Neural cell (in vitro differentiated cells): ENCODE data around the gene PTGIS. TPM values are rescaled to one million over a fixed set of nuclear protein-coding genes. Genes with fewer than 3 reads are reported as not detected.
"Not testable (repeated sequence)": the region's sequence is repeated elsewhere in the genome, so short reads cannot be mapped to it uniquely, and the experiment has no call there.

Experiments
- H2AFZ ChIP-seq: fragments of 200-600, 300-800 bp; sonication (generic), shearing (Covaris generic); 2 replicates; pipeline ENCODE4 v1.6.0; 2014; ENCODE audit warnings: low read depth, mild to moderate bottlenecking, antibody characterized with exemption, low read length, moderate library complexity
- H3F3A ChIP-seq: fragments of 200-600 bp; shearing (Covaris generic); 2 replicates; pipeline ENCODE4 v1.6.1; 2016; ENCODE audit warnings: mild to moderate bottlenecking, moderate library complexity, mixed read lengths, antibody characterized with exemption, low read length; ENCODE audit not compliant: insufficient read depth, poor library complexity, severe bottlenecking
- H3K27ac ChIP-seq: fragments of 200-600, 300-800 bp; sonication (generic), shearing (Covaris generic); 2 replicates; pipeline ENCODE4 v1.5.1; 2014; ENCODE audit warnings: mild to moderate bottlenecking, low read length, moderate library complexity
- H3K27me3 ChIP-seq: fragments of 300-800, 200-600 bp; sonication (generic), shearing (Covaris generic); 2 replicates; pipeline ENCODE4 v1.6.0; 2014; ENCODE audit warnings: mild to moderate bottlenecking, low read depth, low read length, moderate library complexity; ENCODE audit not compliant: insufficient read depth
- H3K36me3 ChIP-seq: fragments of 300-800, 200-600 bp; sonication (generic), shearing (Covaris generic); 2 replicates; pipeline ENCODE4 v1.5.1; 2014; ENCODE audit warnings: mild to moderate bottlenecking, antibody characterized with exemption, low read length, moderate library complexity; ENCODE audit not compliant: insufficient read depth
- H3K4me2 ChIP-seq: fragments of 300-800, 200-600 bp; sonication (generic), shearing (Covaris generic); 2 replicates; pipeline ENCODE4 v1.6.0; 2014; ENCODE audit warnings: mild to moderate bottlenecking, low read length
- H3K4me3 ChIP-seq: fragments of 300-800, 200-600 bp; sonication (generic), shearing (Covaris generic); 2 replicates; pipeline ENCODE4 v1.5.1; 2014; ENCODE audit warnings: mild to moderate bottlenecking, low read length, moderate library complexity
- H3K79me2 ChIP-seq: fragments of 200-600 bp; shearing (Covaris generic); replicated peaks from 2 replicates; pipeline ENCODE4 v1.6.0; 2014; ENCODE audit warnings: mild to moderate bottlenecking, low read length, moderate library complexity; ENCODE audit not compliant: insufficient read depth
- H3K9ac ChIP-seq: fragments of 300-800, 200-600 bp; sonication (generic), shearing (Covaris generic); 2 replicates; pipeline ENCODE4 v1.6.1; 2016; ENCODE audit warnings: mild to moderate bottlenecking, low read length, mixed read lengths
- H3K9me2 ChIP-seq: fragments of 200-600 bp; shearing (Covaris generic); 2 replicates; pipeline ENCODE4 v1.6.1; 2016; ENCODE audit warnings: mild to moderate bottlenecking, low read length, mixed read lengths; ENCODE audit not compliant: insufficient read depth
- H3K9me3 ChIP-seq: fragments of 200-600, 300-800 bp; sonication (generic), shearing (Covaris generic); 2 replicates; pipeline ENCODE4 v1.6.1; 2016; ENCODE audit warnings: mild to moderate bottlenecking, mixed run types, low read length, moderate library complexity, mixed read lengths
- H4K20me1 ChIP-seq: fragments of 200-600 bp; shearing (Covaris generic); 2 replicates; pipeline ENCODE4 v1.6.1; 2016; ENCODE audit warnings: mild to moderate bottlenecking, mixed run types; ENCODE audit not compliant: insufficient read depth
- EP300 ChIP-seq: fragments of 450-650 bp; conservative IDR thresholded peaks from 2 replicates; pipeline ENCODE4 v1.6.1; 2014; ENCODE audit warnings: antibody characterized with exemption, mild to moderate bottlenecking, moderate library complexity; ENCODE audit not compliant: poor library complexity, severe bottlenecking
- EZH2 ChIP-seq: fragments of 200-600, 300-800 bp; shearing (Covaris generic), sonication (generic); IDR thresholded peaks from 2 replicates; pipeline ENCODE4 v1.6.1; 2014; ENCODE audit warnings: antibody characterized with exemption, low read length, borderline replicate concordance, mild to moderate bottlenecking; ENCODE audit not compliant: insufficient read depth, poor library complexity, severe bottlenecking
- MXI1 ChIP-seq: fragments of 450-650 bp; conservative IDR thresholded peaks from 2 replicates; pipeline ENCODE4 v1.6.1; 2014; ENCODE audit warnings: antibody characterized with exemption, mild to moderate bottlenecking; ENCODE audit not compliant: poor library complexity, severe bottlenecking
- POLR2AphosphoS5 ChIP-seq: IDR thresholded peaks from 2 replicates; pipeline ENCODE4 v1.6.1; 2012
- RAD21 ChIP-seq: fragments of 450-650 bp; conservative IDR thresholded peaks from 2 replicates; pipeline ENCODE4 v1.6.1; 2014; ENCODE audit warnings: antibody characterized with exemption, mild to moderate bottlenecking, moderate library complexity
- REST ChIP-seq: IDR thresholded peaks from 2 replicates; pipeline ENCODE4 v1.6.1; 2012; ENCODE audit warnings: borderline replicate concordance
- SMC3 ChIP-seq: fragments of 450-650 bp; conservative IDR thresholded peaks from 2 replicates; pipeline ENCODE4 v1.6.1; 2014; ENCODE audit warnings: antibody characterized with exemption, mild to moderate bottlenecking, moderate library complexity; ENCODE audit not compliant: poor library complexity
- TAF1 ChIP-seq: IDR thresholded peaks from 2 replicates; pipeline ENCODE4 v1.6.1; 2012; ENCODE audit warnings: low read depth
- polyA plus RNA-seq: library from polyadenylated mRNA; depleted of rRNA; stranded (reverse); fragments of >200 nt; gene quantifications from 2 replicates; pipeline ENCODE4 v1.2.3, GENCODE V29; 2014
- TF ChIP-seq, protein P1 (sequence below): fragments of 450-650 bp; IDR thresholded peaks from 2 replicates; pipeline ENCODE4 v1.5.1; 2014; ENCODE audit warnings: antibody characterized with exemption, mild to moderate bottlenecking, moderate library complexity; ENCODE audit not compliant: poor library complexity, severe bottlenecking

PTGIS gene
- polyA plus RNA-seq, 1 donor from 2014 or later: 3.2 TPM

DNA sequence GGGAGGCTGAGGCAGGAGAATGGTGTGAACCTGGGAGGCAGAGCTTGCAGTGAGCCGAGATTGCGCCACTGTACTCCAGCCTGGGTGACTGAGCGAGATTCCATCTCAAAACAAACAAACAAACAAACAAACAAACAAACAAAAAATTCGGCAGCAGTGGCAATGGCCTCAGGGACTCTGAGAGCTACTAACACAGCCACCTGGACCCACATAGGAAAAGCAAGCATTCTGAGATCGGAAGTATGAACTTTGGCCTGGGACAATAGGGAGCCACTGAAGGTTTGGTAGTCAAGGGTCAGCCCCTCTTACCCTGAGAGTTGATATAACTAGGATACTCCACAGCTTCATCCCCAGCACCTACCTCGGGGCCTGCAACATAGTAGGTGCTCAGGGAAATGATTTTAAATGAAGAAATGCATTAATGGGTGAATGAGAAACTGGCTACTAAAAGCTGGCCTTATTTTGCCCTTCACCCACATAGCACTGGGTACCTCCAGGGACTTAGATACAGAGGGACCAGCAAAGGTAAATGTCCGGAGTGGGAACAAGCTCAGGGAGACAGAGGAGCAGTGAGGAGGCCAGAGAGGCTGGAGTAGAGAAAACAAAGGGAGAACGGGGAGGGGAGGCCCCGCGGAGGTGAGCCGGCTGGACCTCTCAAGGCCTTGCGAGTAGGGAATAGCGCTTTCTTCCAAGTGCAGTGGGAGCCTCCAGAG lies 46.6 kb upstream of the PTGIS start:
- Histone ChIP-seq H4K20me1 (no peaks in the 10 kb centered on the region), H2AFZ (no peak overlapping the region), H3K9me2 (no peaks in the 10 kb centered on the region), H3K27me3 (no peaks in the 10 kb centered on the region), H3K9me3 (no peaks in the 10 kb centered on the region), H3F3A (no peaks in the 10 kb centered on the region), H3K9ac (no peak overlapping the region), H3K4me2 (no peak overlapping the region), H3K4me3 (no peak overlapping the region), H3K79me2 (no peaks in the 10 kb centered on the region), H3K27ac (no peak overlapping the region), H3K36me3 (no peaks in the 10 kb centered on the region)
- no peak for TF ChIP-seq TAF1
- TF ChIP-seq POLR2AphosphoS5: no peak
- TF ChIP-seq, protein P1, sequence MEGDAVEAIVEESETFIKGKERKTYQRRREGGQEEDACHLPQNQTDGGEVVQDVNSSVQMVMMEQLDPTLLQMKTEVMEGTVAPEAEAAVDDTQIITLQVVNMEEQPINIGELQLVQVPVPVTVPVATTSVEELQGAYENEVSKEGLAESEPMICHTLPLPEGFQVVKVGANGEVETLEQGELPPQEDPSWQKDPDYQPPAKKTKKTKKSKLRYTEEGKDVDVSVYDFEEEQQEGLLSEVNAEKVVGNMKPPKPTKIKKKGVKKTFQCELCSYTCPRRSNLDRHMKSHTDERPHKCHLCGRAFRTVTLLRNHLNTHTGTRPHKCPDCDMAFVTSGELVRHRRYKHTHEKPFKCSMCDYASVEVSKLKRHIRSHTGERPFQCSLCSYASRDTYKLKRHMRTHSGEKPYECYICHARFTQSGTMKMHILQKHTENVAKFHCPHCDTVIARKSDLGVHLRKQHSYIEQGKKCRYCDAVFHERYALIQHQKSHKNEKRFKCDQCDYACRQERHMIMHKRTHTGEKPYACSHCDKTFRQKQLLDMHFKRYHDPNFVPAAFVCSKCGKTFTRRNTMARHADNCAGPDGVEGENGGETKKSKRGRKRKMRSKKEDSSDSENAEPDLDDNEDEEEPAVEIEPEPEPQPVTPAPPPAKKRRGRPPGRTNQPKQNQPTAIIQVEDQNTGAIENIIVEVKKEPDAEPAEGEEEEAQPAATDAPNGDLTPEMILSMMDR: no peak
- TF ChIP-seq EP300: no peak
- TF ChIP-seq REST: no peak
- TF ChIP-seq RAD21: no peak
- no peak for TF ChIP-seq MXI1
- no peak for TF ChIP-seq SMC3
- no peak for TF ChIP-seq EZH2

- H3K4me2 ChIP-seq: no peak overlapping the region
- H3F3A ChIP-seq: no peaks in the 10 kb centered on the region
- no peaks in the 10 kb centered on the region for H3K79me2 ChIP-seq
- H3K4me3 ChIP-seq: no peak overlapping the region
- no peaks in the 10 kb centered on the region for H3K9me3 ChIP-seq
- H4K20me1 ChIP-seq: no peaks in the 10 kb centered on the region
- no peak overlapping the region for H3K9ac ChIP-seq
- no peaks in the 10 kb centered on the region for H3K9me2 ChIP-seq
- no peaks in the 10 kb centered on the region for H3K27me3 ChIP-seq
- TF ChIP-seq TAF1: no peak
- no peak for TF ChIP-seq POLR2AphosphoS5
- TF ChIP-seq SMC3: no peak
- no peak for TF ChIP-seq EP300
- no peak for TF ChIP-seq EZH2
- no peak for TF ChIP-seq MXI1
- TF ChIP-seq, protein P1: no peak
- TF ChIP-seq RAD21: no peak
- no peak for TF ChIP-seq REST
- no peaks in the 10 kb centered on the region for H3K36me3 ChIP-seq
- H2AFZ ChIP-seq: no peak overlapping the region
- H3K27ac ChIP-seq: no peak overlapping the region
Measured at GRCh38 chr20:49612127-49612738, 44.3 kb upstream of the PTGIS start.

GRCh38 chr20:49611539-49612126 lies 43.7 kb upstream of the PTGIS start:
- not testable (repeated sequence) for H3K9me3 ChIP-seq, H3K27ac ChIP-seq, H3K4me3 ChIP-seq, H3K27me3 ChIP-seq, H3K9me2 ChIP-seq, H3K36me3 ChIP-seq, H3F3A ChIP-seq, H4K20me1 ChIP-seq, H3K79me2 ChIP-seq, H2AFZ ChIP-seq, H3K9ac ChIP-seq, H3K4me2 ChIP-seq
